ENCODE results near the gene TSEN34.
"Not testable (repeated sequence)": the region's sequence is repeated elsewhere in the genome, so short reads cannot be mapped to it uniquely, and the experiment has no call there.

Gene TSEN34

GRCh38 chr19:54189735-54190502 is 1.2 kb upstream of the TSEN34 start:
- no peaks in the 10 kb centered on the region for H3K27me3 ChIP-seq (ENCODE audit: insufficient read depth, poor library complexity, severe bottlenecking)
- no peak for TF ChIP-seq CTCF (IDR thresholded peaks at IDR 0.05; ENCODE audit: poor library complexity, severe bottlenecking)
- ATAC-seq (ENCODE audit: low read depth) (peak; percentile 64), DNase-seq (ENCODE audit: low spot score) (peak; percentile 99)
- H3K4me1 ChIP-seq (ENCODE audit: insufficient read depth, poor library complexity, severe bottlenecking), result no peaks in the 10 kb centered on the region
- peak overlapping the region; percentile 76 for H3K27ac ChIP-seq (ENCODE audit: poor library complexity, severe bottlenecking)
- peak overlapping the region; percentile 71 for H3K4me3 ChIP-seq (ENCODE audit: severe bottlenecking)
- peaks cover 31% of the 10 kb centered on the region for H3K36me3 ChIP-seq (ENCODE audit: low read depth)
- H3K9me3 ChIP-seq (ENCODE audit: severe bottlenecking), result no peaks in the 10 kb centered on the region

GRCh38 chr19:54190503-54191010 is 551 bp upstream of the TSEN34 start:
- Histone ChIP-seq H3K4me3 (ENCODE audit: severe bottlenecking) (peak overlapping the region; percentile 71), H3K27me3 (ENCODE audit: insufficient read depth, poor library complexity, severe bottlenecking) (no peaks in the 10 kb centered on the region), H3K36me3 (ENCODE audit: low read depth) (peaks cover 31% of the 10 kb centered on the region), H3K27ac (ENCODE audit: poor library complexity, severe bottlenecking) (peak overlapping the region; percentile 76), H3K9me3 (ENCODE audit: severe bottlenecking) (no peaks in the 10 kb centered on the region), H3K4me1 (ENCODE audit: insufficient read depth, poor library complexity, severe bottlenecking) (no peaks in the 10 kb centered on the region)
- peak; percentile 70 for ATAC-seq (ENCODE audit: low read depth)
- peak; percentile 99 for DNase-seq (ENCODE audit: low spot score)
- no peak for TF ChIP-seq CTCF (IDR thresholded peaks at IDR 0.05; ENCODE audit: poor library complexity, severe bottlenecking)

- DNase-seq (ENCODE audit: low spot score) (no peak), ATAC-seq (ENCODE audit: low read depth) (no peak)
- no peaks in the 10 kb centered on the region for H3K4me1 ChIP-seq (ENCODE audit: insufficient read depth, poor library complexity, severe bottlenecking)
- peak overlapping the region; percentile 71 for H3K4me3 ChIP-seq (ENCODE audit: severe bottlenecking)
- no peaks in the 10 kb centered on the region for H3K27me3 ChIP-seq (ENCODE audit: insufficient read depth, poor library complexity, severe bottlenecking)
- H3K36me3 ChIP-seq (ENCODE audit: low read depth), result peaks cover 26% of the 10 kb centered on the region
- no peaks in the 10 kb centered on the region for H3K9me3 ChIP-seq (ENCODE audit: severe bottlenecking)
- H3K27ac ChIP-seq (ENCODE audit: poor library complexity, severe bottlenecking), result peak overlapping the region; percentile 76
- TF ChIP-seq CTCF (IDR thresholded peaks at IDR 0.05; ENCODE audit: poor library complexity, severe bottlenecking), result no peak
Observed at GRCh38 chr19:54191811-54192453, 824 bp downstream of the TSEN34 start.

GRCh38 chr19:54193011-54193410 is 1.9 kb downstream of the TSEN34 start:
- Histone ChIP-seq H3K36me3 (ENCODE audit: low read depth) (peaks cover 19% of the 10 kb centered on the region), H3K4me1 (ENCODE audit: insufficient read depth, poor library complexity, severe bottlenecking) (no peaks in the 10 kb centered on the region), H3K4me3 (ENCODE audit: severe bottlenecking) (no peak overlapping the region), H3K27me3 (ENCODE audit: insufficient read depth, poor library complexity, severe bottlenecking) (no peaks in the 10 kb centered on the region), H3K9me3 (ENCODE audit: severe bottlenecking) (no peaks in the 10 kb centered on the region), H3K27ac (ENCODE audit: poor library complexity, severe bottlenecking) (no peak overlapping the region)
- ATAC-seq (ENCODE audit: low read depth) (no peak), DNase-seq (ENCODE audit: low spot score) (no peak)
- no peak for TF ChIP-seq CTCF (IDR thresholded peaks at IDR 0.05; ENCODE audit: poor library complexity, severe bottlenecking)

GRCh38 chr19:54194463-54194862 is 3.4 kb downstream of the TSEN34 start:
- DNase-seq (ENCODE audit: low spot score); H3K27me3 ChIP-seq (ENCODE audit: insufficient read depth, poor library complexity, severe bottlenecking); H3K27ac ChIP-seq (ENCODE audit: poor library complexity, severe bottlenecking); H3K4me1 ChIP-seq (ENCODE audit: insufficient read depth, poor library complexity, severe bottlenecking); H3K4me3 ChIP-seq (ENCODE audit: severe bottlenecking); H3K9me3 ChIP-seq (ENCODE audit: severe bottlenecking); ATAC-seq (ENCODE audit: low read depth): not testable (repeated sequence)
- H3K36me3 ChIP-seq (ENCODE audit: low read depth), result peaks cover 19% of the 10 kb centered on the region

Data from RWPE2 (cell line).